Brain microvascular endothelial cell (primary cell): Measurements from ENCODE around the gene CADM1.

Experiments used
- DNase-seq: peaks from one replicate; pipeline ENCODE4 v3.0.0-alpha.2; 2020
- H3K27ac ChIP-seq: fragments of 250-450 bp; sonication (Bioruptor Pico); 2 replicates; pipeline ENCODE4 v1.5.1; 2020; ENCODE audit warnings: mild to moderate bottlenecking, moderate library complexity
- H3K27me3 ChIP-seq: fragments of 250-450 bp; sonication (Bioruptor Pico); replicated peaks from 2 replicates; pipeline ENCODE4 v1.5.1; 2020; ENCODE audit warnings: mild to moderate bottlenecking
- H3K36me3 ChIP-seq: fragments of 250-450 bp; sonication (Bioruptor Pico); replicated peaks from 2 replicates; pipeline ENCODE4 v1.5.1; 2020; ENCODE audit warnings: mild to moderate bottlenecking
- H3K4me3 ChIP-seq: 2 replicates; pipeline ENCODE4 v1.5.1; 2011; ENCODE audit warnings: low read depth, mild to moderate bottlenecking, control low read depth, low read length, moderate library complexity
- in situ Hi-C: cut with HindIII; loops from 2 replicates; pipeline ENCODE4 v1.10.0; 2017; ENCODE audit warnings: low sequenced_read_pairs, low pct_ligation_motif_present
- TF ChIP-seq, protein P1 (sequence below): IDR thresholded peaks from 2 replicates; pipeline ENCODE4 v1.5.1; 2011; ENCODE audit warnings: low read depth, mild to moderate bottlenecking, moderate library complexity, low read length, control low read depth, inconsistent platforms; ENCODE audit errors: missing control alignments

CADM1 gene

DNA sequence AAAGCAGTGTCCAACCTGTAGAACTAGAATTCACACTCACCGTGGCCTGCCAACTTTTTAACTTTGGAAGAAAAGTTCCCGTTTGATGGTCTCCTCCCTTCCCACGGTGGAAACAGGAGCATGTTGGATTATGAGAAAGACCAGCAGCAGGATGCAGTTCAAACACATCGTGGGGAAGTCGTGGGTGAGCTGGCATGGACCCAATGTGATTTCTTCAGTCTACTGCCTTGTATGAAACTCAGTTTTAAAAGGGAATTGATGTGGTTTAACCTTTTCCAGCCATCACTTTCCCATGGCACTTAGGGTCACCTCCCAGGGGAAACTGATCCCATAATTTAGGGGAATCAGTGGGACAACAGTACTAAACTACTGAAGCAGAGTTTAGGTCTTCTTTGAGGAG, 318.3 kb downstream of the CADM1 start:
- H3K27me3 ChIP-seq = no peaks in the 10 kb centered on the region
- DNase-seq = no peak
- no peak overlapping the region for H3K4me3 ChIP-seq
- in situ Hi-C loops = no loop called here
- H3K27ac ChIP-seq = no peak overlapping the region
- TF ChIP-seq, protein P1, sequence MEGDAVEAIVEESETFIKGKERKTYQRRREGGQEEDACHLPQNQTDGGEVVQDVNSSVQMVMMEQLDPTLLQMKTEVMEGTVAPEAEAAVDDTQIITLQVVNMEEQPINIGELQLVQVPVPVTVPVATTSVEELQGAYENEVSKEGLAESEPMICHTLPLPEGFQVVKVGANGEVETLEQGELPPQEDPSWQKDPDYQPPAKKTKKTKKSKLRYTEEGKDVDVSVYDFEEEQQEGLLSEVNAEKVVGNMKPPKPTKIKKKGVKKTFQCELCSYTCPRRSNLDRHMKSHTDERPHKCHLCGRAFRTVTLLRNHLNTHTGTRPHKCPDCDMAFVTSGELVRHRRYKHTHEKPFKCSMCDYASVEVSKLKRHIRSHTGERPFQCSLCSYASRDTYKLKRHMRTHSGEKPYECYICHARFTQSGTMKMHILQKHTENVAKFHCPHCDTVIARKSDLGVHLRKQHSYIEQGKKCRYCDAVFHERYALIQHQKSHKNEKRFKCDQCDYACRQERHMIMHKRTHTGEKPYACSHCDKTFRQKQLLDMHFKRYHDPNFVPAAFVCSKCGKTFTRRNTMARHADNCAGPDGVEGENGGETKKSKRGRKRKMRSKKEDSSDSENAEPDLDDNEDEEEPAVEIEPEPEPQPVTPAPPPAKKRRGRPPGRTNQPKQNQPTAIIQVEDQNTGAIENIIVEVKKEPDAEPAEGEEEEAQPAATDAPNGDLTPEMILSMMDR = no peak
- no peaks in the 10 kb centered on the region for H3K36me3 ChIP-seq

- no peak overlapping the region for H3K4me3 ChIP-seq
- H3K27me3 ChIP-seq = no peaks in the 10 kb centered on the region
Observed at GRCh38 chr11:115185507-115185906, 318.7 kb downstream of the CADM1 start.

GRCh38 chr11:115184901-115185300, 319.3 kb downstream of the CADM1 start:
- no peak for DNase-seq
- H3K27ac ChIP-seq = no peak overlapping the region
- TF ChIP-seq, protein P1 = no peak
- H3K27me3 ChIP-seq = no peaks in the 10 kb centered on the region
- H3K4me3 ChIP-seq = no peak overlapping the region
- H3K36me3 ChIP-seq = no peaks in the 10 kb centered on the region
- in situ Hi-C loops = no loop called here

More at GRCh38 chr11:115185507-115185906, 318.7 kb downstream of the CADM1 start:
- no peak for DNase-seq
- TF ChIP-seq, protein P1 = no peak
- H3K27ac ChIP-seq = no peak overlapping the region
- in situ Hi-C loops = no loop called here
- H3K36me3 ChIP-seq = no peaks in the 10 kb centered on the region

DNA sequence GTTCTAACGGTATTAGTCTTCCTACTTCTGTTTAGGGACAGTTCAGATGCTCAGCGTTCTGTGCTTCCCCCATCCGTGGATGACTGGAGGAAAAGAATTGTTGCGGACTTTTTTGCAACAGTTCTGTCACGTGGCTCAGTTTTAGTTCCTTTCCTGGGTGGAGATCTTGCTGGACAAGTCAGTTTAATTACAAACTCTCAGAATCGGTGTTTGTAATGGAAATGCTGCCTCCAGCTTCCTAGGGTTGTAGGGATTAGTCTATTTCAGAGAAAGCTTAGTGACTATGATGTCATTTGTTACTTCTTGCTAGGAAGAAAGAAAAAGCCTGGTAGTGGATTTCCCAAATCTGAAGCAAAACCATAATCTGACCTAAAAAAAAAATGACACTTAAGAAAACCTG, 320.4 kb downstream of the CADM1 start:
- no peak for DNase-seq
- H3K27ac ChIP-seq = no peak overlapping the region
- in situ Hi-C loops = no loop called here
- TF ChIP-seq, protein P1 = no peak
- no peak overlapping the region for H3K4me3 ChIP-seq
- no peaks in the 10 kb centered on the region for H3K27me3 ChIP-seq
- H3K36me3 ChIP-seq = no peaks in the 10 kb centered on the region

DNA sequence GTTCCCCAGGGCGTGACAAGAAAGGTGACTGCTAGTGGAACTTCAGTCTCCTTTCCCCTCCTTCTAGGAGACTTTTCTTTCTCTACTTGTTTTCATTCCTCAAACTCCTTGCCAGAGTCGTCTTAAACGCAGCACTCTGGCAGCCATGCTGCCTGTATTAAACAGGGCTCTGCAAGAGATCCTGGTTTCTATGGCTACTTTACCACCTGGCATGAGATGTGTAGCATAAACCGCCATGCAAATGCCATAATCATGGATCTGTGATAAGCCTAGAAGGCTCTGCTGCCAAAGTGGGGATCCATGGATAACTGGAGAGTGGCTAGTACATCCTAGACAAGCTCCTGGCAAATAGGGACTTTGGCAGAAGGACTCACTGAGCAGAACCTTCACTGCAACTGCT, 321.1 kb downstream of the CADM1 start:
- Histone ChIP-seq H3K27ac (no peak overlapping the region), H3K4me3 (no peak overlapping the region), H3K27me3 (no peaks in the 10 kb centered on the region), H3K36me3 (no peaks in the 10 kb centered on the region)
- no peak for DNase-seq
- TF ChIP-seq, protein P1 = no peak
- in situ Hi-C loops = no loop called here

- TF ChIP-seq, protein P1 = no peak
- Histone ChIP-seq H3K27me3 (no peaks in the 10 kb centered on the region), H3K4me3 (no peak overlapping the region), H3K27ac (no peak overlapping the region), H3K36me3 (no peaks in the 10 kb centered on the region)
- no peak for DNase-seq
- in situ Hi-C loops = no loop called here
Observed at GRCh38 chr11:115182282-115182955, 321.8 kb downstream of the CADM1 start.
